HG02678 (cell line): ENCODE results near the gene NAV3.
A peak's percentile ranks its signal among the peaks of the same experiment; 100 is the strongest.

Source experiments
- ATAC-seq: cut with Tn5 transposase; IDR thresholded peaks from one replicate; pipeline ENCODE4 v1.9.1; 2021; ENCODE audit warnings: mild to moderate bottlenecking, moderate library complexity; ENCODE audit not compliant: unreplicated experiment

Gene NAV3

DNA sequence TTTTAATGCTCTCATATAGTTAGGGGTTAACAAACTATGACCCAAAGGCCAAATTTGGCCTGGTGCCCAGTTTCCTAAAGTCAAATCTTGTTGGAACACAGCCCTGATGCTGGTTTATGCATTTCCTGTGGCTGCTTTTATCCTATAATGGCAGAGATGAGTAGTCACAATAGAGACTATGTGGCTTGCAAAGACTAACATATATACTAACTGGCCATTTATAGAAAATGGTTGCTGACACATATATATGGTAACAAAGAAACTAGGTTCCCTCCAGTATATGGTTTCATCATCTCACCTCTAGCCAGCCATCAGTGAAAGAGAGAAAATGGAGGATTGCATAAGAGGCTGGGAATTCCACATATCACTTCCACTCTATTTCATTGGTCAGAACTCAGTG, 10.8 kb downstream of the NAV3 start:
- ATAC-seq, result no peak

DNA sequence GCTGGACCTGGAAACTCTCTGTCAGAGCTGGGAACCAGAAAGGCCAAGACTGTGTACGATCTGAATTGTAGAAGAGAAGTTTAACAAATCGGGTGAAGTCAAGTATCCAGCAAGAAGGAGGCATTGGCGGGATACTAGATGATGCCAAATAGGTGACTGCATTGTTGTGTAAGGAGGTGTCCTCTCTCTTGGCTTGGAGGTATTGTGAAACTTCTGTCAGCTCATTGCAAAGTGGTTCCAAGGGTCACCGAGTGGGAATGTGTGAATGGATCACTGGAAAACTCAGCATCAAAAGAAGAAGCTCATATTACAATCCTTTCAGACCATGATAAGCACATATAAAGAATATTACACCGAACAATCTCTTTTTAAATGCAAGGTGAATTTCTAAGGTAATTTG, 11.7 kb downstream of the NAV3 start:
- no peak for ATAC-seq

DNA sequence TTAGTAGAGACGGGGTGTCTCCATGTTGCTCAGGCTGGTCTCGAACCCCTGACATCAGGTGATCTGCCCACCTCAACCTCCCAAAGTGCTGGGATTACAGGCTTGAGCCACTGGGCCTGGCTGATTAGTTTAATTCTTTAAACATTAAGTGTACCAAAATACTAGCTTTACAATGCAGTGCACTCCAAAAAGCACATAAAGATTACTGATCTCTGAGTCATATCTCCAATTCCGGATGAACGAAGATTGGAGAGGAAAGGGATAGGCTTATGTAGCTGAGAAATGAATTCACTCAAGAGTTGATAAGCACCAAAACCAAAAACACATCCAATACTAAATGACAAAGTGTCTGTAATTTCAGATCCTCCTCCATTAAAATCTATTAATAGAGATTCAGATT, 15.1 kb downstream of the NAV3 start:
- ATAC-seq, result no peak

DNA sequence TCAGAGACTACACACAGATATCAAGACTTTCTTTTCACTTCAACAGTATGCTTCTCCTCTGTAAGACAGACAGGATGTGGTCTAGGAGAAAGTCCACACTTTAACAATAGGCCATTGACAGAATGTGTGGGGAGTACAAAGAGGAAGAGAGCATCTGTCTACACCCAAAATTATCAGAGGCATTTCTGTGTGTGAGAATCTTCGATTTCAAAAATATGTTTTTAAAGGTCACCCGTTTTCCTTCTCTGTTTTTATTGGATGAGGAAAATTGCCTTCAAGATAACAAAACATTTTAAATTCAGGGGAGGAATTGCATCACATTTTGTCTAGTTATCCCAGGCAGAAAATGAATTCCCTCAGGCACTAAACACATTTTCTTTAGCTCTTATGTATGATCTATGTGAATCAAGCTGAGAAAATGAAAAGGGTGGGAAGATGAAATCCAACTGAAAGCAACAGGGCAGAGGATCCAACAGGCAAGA, 16.4 kb downstream of the NAV3 start:
- ATAC-seq, result peak; percentile 99

DNA sequence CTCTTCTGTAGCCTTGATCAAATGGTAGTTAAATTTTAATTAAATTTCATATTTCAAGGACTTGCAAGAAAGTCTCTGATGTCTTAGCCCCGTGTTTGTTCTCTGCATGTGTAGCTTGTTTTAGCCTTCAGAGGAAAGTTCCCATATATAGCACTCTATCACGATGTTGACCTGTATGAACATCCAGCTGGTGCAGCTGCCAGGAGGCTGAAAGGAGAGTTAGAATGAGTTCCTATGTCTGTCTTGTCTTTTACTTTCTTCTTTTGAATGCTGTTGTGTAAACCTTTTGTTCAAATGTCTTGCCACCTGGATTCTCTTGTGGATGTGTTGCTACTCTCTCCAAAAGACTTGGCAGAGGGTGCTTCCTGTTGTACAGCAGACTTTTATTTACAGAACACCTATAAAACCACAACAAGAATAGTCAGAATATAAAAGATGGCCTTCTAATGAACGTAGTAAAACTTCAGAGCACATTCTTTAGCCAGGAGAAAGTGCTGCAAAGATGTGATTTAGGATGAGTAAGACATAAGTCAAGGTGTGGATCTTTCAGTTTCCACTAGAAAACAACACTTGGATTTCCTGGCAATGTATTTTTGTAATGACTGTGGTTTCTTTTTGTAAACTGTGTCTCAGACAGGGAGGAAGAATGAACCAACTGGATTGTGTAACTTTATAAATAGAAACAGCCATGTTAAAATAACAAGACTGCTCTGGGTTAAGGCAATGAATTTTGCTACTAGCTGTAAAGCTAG, 17.2 kb downstream of the NAV3 start:
- peak; percentile 36 for ATAC-seq

DNA sequence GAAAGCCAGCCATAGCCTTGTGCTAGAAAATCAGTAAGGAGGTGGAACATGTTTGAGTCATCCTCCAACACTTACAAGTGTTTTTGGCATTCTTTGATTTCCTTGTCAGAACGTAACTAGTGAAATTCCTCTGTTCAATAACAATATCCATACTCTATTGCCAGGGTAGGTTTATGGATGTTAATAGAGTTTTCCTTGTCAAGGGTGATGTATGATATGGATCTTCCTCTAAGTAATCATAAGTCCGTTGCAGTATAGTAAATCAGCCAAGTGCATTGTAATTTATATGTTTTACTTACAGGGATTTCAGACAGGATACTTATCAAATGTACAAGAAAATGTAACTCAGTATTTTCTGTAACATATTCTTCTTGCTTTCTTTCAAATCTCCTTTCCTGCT, 19.4 kb downstream of the NAV3 start:
- no peak for ATAC-seq

DNA sequence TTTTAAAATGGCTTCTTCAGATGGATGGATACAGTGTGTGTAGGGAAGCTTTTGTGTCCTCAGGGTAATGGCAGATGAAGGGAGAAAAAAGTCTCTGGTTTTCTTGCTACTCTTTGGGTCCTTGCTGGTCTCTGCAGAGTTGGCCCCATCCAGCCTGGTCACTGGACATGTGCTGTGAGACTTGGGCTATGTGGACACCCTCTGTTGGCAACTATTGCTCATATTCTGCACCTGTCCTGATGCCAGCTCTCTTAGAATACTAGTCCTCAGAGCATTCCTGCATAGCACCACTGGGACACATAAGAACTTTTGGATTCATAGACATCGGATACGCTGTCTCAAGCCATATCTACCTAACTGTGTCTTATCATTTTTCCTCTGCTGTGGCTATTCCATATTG, 20.0 kb downstream of the NAV3 start:
- no peak for ATAC-seq

DNA sequence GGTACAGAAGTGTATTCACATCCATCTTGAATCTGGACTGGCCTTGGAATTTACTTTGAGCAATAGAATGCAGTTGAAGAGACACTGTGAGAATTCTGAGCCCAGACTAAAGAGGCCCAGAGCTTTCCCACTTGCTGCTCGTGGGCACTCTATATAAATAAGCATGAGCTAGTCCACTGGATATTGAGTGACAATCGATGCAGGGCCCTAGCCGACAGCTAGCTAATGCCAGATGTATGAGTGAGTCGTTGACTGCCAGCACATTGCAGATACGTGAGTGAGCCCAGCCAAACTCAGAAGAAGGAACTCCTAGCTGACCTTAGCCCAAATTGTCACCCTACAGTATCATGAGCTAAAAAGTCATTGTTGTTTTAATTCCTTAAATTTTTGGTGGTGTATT, 24.9 kb downstream of the NAV3 start:
- ATAC-seq, result no peak

DNA sequence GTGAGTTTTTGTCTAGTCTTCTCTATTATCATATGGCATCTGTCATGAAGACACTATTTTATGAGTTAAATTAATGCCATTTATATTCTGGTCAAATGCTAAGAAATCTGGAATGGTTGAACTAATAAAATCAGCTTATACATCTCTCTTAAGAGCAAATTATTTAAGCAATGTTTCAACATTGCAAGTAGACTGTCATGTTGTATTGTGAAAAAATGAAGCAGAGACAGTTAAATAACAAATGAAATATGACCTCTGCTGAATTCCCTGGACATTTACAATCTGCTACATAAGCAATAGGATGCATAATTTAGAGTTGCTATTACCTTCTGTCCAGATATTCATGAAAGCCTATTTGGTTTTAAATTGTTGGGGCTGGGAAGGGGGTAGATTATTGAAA, 30.6 kb downstream of the NAV3 start:
- ATAC-seq, result no peak

DNA sequence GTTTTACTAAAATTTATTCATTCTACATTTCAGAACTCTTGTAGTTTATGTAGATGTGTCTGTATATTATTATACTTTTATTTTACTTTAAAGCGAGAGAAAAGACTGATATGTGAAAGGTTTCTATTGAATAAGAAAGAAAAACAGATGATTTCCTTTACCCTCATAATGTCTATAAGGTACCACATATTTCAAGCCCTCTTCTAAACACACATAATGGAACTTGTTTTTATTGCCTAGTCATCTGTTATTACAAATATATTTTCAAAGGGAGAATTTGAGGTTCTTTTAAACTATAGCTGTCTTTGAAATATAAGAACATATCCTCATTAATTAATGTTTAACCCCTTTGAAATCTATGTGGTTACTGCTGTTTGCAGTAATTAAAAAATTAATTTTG, 34.5 kb downstream of the NAV3 start:
- ATAC-seq, result no peak

DNA sequence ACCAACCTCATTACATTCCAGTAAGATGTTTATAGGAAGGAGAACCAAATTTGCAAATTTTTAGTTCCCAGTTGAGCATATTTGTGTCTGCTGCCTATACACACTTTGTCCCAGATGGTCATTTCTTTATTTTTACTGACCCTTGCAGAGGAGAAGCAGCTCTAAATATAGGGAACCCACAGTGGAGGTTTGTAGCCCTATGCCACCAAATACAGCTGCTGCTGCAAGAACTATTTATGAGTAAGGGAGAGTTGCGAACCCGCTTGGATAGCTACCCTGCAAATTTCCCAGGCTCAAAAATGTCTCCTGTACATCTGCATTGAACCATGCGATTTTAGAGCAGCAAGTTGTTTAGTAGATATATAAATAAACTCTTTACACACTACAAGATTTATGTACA, 48.2 kb downstream of the NAV3 start:
- ATAC-seq, result no peak

DNA sequence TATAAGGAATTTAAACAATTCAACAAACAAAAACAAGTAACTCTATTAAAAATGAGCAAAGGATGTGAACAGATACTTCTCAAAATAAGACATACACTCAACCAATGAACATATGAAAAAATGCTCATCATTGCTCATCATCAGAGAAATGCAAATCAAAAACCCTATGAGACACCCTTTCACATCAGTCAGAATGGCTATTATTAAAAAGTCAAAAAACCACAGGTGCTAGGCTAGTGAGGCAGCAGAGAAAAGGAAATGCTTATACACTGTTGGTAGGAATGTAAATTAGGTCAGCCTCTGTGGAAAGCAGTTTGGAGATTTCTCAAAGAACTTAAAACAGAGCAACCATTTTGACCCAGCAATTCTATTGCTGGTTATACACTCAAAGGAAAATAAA, 52.0 kb downstream of the NAV3 start:
- ATAC-seq, result peak; percentile 49

DNA sequence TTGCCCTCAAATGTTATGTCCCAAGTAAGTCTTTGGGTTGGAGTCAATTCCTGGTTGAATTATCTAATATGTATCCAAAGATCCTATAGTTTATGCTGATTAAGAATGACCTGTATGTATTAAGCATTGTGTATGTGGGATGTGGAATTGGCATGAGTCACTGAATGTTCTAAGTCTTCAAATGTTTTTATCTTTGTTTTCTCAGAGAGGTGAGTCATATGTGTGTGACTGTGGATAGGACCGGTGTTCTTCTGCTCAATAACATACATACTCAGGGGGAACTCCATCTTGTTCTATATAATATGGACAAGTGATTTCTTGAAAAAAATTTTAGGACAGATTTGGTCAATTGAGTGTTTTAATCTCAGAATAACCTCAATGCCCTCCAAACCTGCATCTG, 57.9 kb downstream of the NAV3 start:
- no peak for ATAC-seq

DNA sequence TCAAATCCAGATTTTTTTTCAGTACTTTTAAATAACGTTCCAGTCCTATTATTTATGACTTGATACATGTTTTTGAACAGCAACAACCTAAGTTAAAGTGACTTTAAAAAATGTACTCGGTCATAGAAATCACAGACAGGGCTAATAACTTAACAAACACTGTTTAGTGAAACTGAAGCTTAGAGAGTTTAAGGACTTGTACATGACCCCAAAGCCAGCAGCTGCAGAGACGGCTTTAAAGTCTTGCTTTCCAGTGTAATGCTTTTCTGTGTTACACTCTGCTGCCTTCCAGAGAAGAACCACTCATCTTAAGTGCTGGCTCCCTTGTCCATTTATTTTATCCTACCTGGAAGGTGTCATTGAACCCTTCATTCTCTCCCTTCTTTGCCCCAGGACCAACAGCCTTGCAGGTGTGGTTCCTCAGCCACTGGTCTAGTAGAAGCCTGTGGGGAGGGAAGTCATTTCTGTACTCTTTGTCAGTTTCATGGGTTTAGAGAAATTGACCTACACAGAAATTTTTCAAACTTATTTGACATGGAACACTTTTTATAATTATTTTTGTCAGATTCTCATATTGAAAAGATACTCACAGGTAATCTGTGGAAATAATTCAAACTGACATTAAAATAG, 60.9 kb downstream of the NAV3 start:
- no peak for ATAC-seq

DNA sequence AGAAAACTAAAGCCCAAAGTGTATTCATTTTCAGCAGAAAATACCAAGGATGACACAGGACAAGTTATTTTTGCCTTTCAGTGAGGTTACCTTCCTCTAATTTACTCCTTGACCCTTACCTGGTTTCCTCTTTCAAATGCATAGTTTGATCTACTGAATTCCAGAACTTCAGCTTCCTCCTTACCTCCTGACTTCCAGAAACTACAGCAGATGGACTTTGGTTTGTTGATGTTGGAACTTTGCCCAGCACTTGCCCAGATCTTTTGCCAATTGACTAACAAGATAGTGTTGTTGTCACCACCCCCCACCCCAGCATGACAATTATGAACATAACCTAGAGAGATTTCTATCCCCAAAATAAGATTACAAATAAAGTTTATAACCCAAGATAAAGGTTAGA, 63.2 kb downstream of the NAV3 start:
- ATAC-seq, result no peak

DNA sequence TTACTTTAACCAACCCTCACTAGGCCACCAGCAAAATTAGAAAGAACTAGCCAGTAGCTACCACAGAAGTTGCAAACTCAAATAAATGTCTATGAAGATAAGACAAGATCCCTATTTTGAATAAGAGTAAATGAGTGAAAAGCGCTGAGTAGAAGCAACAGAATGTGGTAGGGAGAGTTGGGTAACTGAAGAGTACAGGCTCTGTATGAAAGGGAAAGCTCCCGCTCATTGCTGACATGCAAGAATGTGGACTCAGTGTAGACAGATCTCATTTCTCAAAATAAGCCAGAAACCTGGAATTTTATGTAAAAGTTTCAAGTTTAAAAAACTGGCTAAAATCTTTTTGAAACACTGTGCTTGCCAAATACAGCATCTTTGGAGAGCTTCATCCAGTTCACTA, 63.9 kb downstream of the NAV3 start:
- ATAC-seq, result no peak

DNA sequence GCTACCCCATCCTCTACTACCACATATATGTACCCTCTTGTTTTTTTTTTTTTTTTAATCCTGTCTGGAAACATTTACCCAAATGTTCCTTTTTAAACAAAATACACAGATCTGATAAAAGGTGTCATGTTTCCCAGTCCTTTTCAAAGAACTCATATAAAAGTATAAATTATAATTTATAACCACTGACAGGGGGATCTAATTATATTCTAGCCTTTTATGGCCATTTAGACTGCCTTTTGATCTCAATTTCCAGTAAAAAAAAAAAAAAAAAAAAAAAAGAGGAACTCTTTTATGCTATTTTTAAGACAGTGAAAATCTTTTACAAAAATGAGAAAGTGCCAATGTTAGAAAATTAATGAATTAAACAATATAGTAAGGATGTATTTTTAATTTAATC, 65.0 kb downstream of the NAV3 start:
- ATAC-seq, result no peak

DNA sequence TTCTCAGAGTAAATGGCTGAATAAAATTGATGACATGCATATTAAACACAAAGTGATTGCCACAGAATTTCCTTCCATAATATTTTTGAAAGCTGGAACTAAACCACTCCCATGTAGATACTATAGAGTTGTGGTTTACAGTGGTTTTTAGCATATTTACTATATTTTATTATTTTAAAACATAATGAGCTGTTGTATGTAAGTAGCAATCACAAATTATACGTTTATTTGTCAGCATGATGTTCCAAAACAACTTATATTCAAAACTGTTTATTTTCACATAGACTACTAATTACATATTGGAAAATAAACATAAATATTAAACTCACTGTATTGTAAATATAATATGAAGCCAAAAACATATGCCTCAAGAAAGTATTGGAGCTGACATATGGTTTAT, 77.2 kb downstream of the NAV3 start:
- ATAC-seq, result no peak

DNA sequence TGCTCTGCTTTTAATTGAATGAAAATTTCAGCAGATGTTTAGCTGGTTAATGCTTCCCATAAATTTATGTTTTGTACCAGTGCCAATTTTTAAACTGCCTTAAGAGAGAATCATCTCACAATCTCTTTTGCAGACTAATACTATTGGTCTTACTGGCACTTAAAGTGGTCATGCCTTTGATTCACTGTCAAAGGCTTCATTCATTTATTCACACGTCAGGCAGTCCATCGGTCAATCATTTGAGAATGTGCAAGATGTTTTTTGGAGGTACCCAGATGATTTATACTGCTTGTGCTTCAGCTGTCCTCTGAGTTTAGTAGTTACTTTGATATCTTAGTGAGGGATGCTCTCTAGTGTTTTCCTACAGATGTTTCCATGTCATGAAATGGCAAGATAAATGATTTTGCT, 83.4 kb downstream of the NAV3 start:
- no peak for ATAC-seq

DNA sequence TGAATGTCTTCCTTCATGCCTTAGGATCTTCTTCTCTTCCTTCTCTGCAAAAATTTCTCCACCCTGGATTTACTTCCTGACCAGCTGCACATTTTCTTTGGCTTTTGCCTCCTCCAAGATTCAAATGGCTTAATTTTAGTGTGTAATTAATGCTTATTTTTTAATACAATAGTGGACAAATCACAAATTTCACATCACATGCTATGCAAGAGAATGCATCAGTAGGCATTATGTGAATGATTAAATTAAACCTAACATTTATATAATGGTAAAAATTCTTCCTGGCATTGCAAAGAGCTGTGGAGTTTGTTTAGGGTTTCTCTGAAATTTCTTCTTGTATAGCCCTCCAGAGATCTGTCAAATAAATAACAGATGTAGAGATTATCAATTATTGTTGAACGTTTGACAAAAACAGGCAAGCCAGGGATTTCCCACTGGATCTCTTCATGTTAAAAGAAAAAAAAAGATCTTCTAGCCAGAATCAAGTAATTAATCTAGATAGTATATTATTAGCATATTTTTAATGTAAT, 84.4 kb downstream of the NAV3 start:
- no peak for ATAC-seq

DNA sequence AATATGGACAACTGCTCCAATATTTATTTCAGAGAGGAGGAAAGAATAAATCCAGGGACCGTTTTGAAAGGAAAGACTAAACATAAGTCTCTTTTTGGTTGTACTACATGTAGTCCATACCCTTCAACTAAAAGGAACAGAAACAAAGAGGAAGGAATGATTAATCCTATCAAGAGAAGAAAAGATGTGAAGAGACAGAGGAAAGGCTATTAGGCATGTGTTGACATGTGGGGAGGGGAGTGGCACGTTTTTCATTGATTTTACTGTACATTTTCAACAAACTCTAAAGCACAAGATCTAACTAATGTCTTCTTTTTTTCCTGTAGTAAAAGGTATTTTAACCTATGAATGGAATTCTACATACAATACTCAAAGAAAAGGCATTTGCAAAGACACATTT, 85.6 kb downstream of the NAV3 start:
- no peak for ATAC-seq

DNA sequence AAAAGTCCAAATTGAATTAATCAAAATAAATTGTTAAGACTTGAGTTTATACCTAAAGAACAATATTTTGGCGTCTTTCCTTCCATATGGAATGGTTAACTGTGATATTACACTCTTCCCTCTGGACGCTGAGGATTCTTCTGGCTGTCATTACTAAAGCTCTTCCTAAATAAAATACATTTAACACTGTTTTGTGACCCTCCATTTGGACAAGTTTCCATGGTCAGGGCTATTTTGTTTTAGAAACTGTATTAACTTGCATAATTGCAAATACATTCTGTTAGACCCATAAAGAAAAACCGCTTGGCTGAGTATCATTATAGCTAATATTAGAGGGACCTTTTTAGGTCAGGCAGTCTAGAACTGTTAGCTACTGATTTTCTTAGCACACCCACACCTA, 87.4 kb downstream of the NAV3 start:
- ATAC-seq, result no peak

DNA sequence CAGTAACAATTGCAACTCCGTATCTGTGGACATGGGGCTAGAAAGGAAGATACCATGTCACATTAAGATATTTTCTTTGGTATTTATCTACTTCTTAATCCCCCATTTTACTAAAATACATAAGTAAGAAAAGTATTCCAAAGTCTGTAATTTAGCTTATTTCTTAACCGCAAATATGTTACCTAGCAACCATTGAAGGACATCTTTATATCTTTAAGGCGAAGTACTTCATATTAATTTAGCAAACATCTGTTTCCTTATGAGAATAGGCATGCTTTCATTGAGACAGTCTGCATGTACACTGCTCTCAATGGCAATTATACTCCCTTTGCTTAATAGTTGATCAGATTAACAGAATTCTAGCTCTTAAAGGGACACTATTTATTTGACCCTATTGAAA, 88.8 kb downstream of the NAV3 start:
- ATAC-seq, result no peak
